Measurements from ENCODE around the gene KIAA1549. TPM values are rescaled to one million over a fixed set of nuclear protein-coding genes. Genes with fewer than 3 reads are reported as not detected.

The KIAA1549 gene
- total and polyA plus RNA-seq, 2 of the 8 experiments (the other 6 are each of a cell fraction or from before 2014, with no cell fraction given): 6.5 to 17.3 TPM

DNA sequence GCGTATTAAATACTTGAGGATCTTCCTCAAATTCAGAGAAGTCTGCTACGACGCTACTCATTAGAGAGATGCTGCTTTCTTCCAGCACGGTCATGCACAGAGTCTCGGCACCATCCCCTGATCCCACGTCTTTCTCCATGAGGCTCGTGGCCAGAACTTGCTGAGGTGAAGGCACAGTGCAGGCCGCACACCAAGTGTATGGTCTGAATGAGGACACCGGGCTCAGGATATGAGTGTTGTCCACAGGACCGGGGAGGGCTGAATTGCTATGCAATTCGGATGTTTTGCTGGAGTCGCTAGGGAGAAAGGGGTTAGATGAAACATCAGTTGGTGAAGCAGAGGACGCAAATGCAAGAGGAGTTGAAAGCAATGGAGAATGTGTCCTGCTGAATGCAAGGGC is 63.0 kb downstream of the KIAA1549 start:
- Histone ChIP-seq H3K14ac (ENCODE audit: insufficient read length) (no peak overlapping the region), H2BK20ac (ENCODE audit: low read length) (no peak overlapping the region), H3K18ac (ENCODE audit: extremely low read depth, low read length) (no peak overlapping the region), H4K5ac (ENCODE audit: insufficient read length, low read depth, low read length) (no peak overlapping the region), H3K36me3 (ENCODE audit: control insufficient read depth in 2 of 4, insufficient read depth in 4 of 4, low read length in 3 of 4) (peaks cover 4 to 22% (median 14%) of the 10 kb centered on the region in 4 experiments; a peak in 6 of 8 replicates), H3K4ac (replicated peaks; ENCODE audit: insufficient read length, low read depth, low read length) (no peak overlapping the region), H3K23ac (ENCODE audit: insufficient read length) (no peak overlapping the region), H4K20me1 (replicated peaks in 1 of 2; ENCODE audit: control insufficient read depth in 1 of 2, insufficient read depth in 2 of 2, low read length in 2 of 2) (peaks cover 0 to 3% of the 10 kb centered on the region in 2 experiments), H3K23me2 (ENCODE audit: low read depth, low read length) (no peaks in the 10 kb centered on the region; the same call in 1 of the 2 replicates), H4K91ac (replicated peaks; ENCODE audit: insufficient read length, low read length) (no peak overlapping the region), H4K8ac (ENCODE audit: extremely low read depth, insufficient read depth, low read length) (no peak overlapping the region), H2BK120ac (replicated peaks; ENCODE audit: low read depth, low read length) (no peak overlapping the region), H3K79me1 (ENCODE audit: low read depth, low read length) (peaks cover 3% of the 10 kb centered on the region; the same call in 1 of the 2 replicates), H3K9ac (replicated peaks in 1 of 4; ENCODE audit: extremely low read depth in 1 of 4, low read depth in 3 of 4, low read length in 3 of 4) (no peak overlapping the region), H3K4me1 (replicated peaks in 1 of 4; ENCODE audit: control insufficient read depth in 3 of 4, insufficient read depth in 4 of 4, low read length in 3 of 4) (peaks cover 0 to 4% (median 0%) of the 10 kb centered on the region in 4 experiments; a peak in 2 of 7 replicates), H2AFZ (ENCODE audit: low read length) (no peak overlapping the region), H3K4me2 (ENCODE audit: insufficient read depth in 1 of 2, low read depth in 2 of 2, low read length in 2 of 2) (no peak overlapping the region), H2BK12ac (ENCODE audit: low read depth, low read length) (no peak overlapping the region), H3K79me2 (ENCODE audit: control insufficient read depth in 1 of 2, insufficient read depth in 2 of 2, low read length in 2 of 2) (peaks cover 0 to 8% of the 10 kb centered on the region in 2 experiments; a peak in 1 of 4 replicates), H3K56ac (replicated peaks; ENCODE audit: insufficient read length, low read depth, low read length) (no peak overlapping the region), H2BK15ac (ENCODE audit: low read length) (no peak overlapping the region), H2AK5ac (ENCODE audit: low read depth, low read length) (no peak overlapping the region), H3K27ac (ENCODE audit: low read depth, low read length) (no peak overlapping the region), H2BK5ac (ENCODE audit: low read depth, low read length) (no peak overlapping the region), H3K27me3 (replicated peaks in 1 of 4; ENCODE audit: control insufficient read depth in 3 of 4, extremely low read depth in 1 of 4, insufficient read depth in 3 of 4, low read length in 3 of 4) (no peaks in the 10 kb centered on the region), H3K4me3 (ENCODE audit: extremely low read depth in 1 of 4, insufficient read depth in 2 of 4, low read depth in 3 of 4, low read length in 4 of 4) (no peak overlapping the region), H3K9me3 (ENCODE audit: insufficient read depth in 2 of 2, low read depth in 1 of 2, low read length in 1 of 2) (peaks cover 0 to 3% of the 10 kb centered on the region in 2 experiments; a peak in 1 of 4 replicates)
- DNase-seq (ENCODE audit: low read depth in 1 of 2, low spot score in 2 of 2): no peak
- TF ChIP-seq GABPA (IDR thresholded peaks at IDR 0.05; ENCODE audit: borderline replicate concordance, insufficient read depth, low read length) (no peak), BRCA1 (IDR thresholded peaks at IDR 0.05; ENCODE audit: low read depth, low read length) (no peak), KDM1A (IDR thresholded peaks at IDR 0.05; ENCODE audit: borderline replicate concordance, low read length) (no peak), MAFK (IDR thresholded peaks at IDR 0.05; ENCODE audit: low read depth, low read length) (no peak), TBP (IDR thresholded peaks at IDR 0.05; ENCODE audit: low read depth, low read length) (no peak), CREB1 (IDR thresholded peaks at IDR 0.05) (no peak), EGR1 (IDR thresholded peaks at IDR 0.05; ENCODE audit: borderline replicate concordance, low read depth, low read length) (no peak), NRF1 (IDR thresholded peaks at IDR 0.05; ENCODE audit: low read depth, low read length) (no peak), BCL11A (IDR thresholded peaks at IDR 0.05; ENCODE audit: low read depth in 2 of 2, low read length in 2 of 2) (no peak), POU5F1 (IDR thresholded peaks at IDR 0.05; ENCODE audit: low read depth, low read length) (no peak)
- TF ChIP-seq, protein P1, sequence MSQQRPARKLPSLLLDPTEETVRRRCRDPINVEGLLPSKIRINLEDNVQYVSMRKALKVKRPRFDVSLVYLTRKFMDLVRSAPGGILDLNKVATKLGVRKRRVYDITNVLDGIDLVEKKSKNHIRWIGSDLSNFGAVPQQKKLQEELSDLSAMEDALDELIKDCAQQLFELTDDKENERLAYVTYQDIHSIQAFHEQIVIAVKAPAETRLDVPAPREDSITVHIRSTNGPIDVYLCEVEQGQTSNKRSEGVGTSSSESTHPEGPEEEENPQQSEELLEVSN (IDR thresholded peaks at IDR 0.05): no peak
- FAIRE-seq: no peak
- ChIA-PET CTCF (ENCODE audit: partially characterized antibody) (interaction anchor here (1.0 kb wide), 1 partner anchor 32 kb away, joined by 4 read pairs; no protein-coding TSS in a partner anchor), POLR2A (ENCODE audit: partially characterized antibody) (no interaction called here)
- WGBS, 2 experiments (ENCODE audit: extremely low coverage in 1 of 2, insufficient coverage in 1 of 2, insufficient read length in 1 of 2, insufficient replicate concordance in 2 of 2, low coverage in 1 of 2, low lambda C conversion rate in 2 of 2, missing lambda C conversion rate in 1 of 2): 94% methylated on average over 13 of the region's 13 CpGs; no CpG with 5 or more reads in 1 of the 2 experiments

All from H1 (cell line).